ENCODE data around the gene KANK3.
"Not testable (repeated sequence)": the region's sequence is repeated elsewhere in the genome, so short reads cannot be mapped to it uniquely, and the experiment has no call there.

Gene KANK3

DNA sequence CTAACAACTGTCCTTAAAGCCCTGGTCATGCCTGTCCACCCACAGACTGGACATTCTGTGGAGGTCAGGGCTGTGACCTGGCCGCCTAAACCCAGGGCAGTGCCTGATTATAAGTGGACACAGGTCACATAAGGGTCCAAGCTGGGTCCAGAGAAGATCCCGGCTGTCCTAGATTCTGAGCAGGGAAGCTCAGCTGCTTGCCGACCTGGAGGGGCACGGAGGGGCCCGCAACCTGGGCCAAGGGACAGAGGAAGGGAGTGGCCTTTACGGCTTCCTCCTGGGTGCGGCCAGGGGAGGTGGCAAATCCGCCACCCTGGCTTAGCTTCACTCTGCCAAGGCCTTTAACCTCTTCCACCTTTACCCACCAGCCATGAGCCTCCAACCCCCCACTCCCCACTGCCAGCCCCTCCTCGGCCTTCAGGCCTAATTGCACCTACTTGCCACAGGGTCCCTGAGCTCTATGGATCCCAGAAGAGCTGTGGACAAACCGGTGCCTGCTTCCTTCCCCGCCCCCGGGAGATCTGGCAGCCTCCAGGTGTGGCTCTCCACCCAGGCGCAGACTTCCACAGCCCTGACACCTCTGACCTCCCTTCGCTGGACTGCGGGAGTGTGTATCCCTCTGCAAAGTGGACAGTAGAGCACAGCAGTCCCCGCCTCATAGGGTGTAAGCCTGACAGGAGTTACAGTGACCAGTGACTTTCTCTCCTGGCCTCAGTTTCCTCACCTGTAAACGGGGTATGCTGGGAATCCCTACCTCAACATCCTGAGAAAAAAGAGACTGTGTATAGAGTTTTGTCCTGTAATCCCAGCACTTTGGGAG, 36.6 kb downstream of the KANK3 start:
- intact Hi-C loops (cut with DNase I; ENCODE audit: low total_unique reads): no loop called here
- DNase-seq: peak in 1 of 2 donors; percentile 64
- H3K4me3 ChIP-seq: no peak overlapping the region
- H3K27ac ChIP-seq: no peak overlapping the region
- H3K9me3 ChIP-seq: no peaks in the 10 kb centered on the region
- H3K27me3 ChIP-seq: no peaks in the 10 kb centered on the region
- TF ChIP-seq, protein P1, sequence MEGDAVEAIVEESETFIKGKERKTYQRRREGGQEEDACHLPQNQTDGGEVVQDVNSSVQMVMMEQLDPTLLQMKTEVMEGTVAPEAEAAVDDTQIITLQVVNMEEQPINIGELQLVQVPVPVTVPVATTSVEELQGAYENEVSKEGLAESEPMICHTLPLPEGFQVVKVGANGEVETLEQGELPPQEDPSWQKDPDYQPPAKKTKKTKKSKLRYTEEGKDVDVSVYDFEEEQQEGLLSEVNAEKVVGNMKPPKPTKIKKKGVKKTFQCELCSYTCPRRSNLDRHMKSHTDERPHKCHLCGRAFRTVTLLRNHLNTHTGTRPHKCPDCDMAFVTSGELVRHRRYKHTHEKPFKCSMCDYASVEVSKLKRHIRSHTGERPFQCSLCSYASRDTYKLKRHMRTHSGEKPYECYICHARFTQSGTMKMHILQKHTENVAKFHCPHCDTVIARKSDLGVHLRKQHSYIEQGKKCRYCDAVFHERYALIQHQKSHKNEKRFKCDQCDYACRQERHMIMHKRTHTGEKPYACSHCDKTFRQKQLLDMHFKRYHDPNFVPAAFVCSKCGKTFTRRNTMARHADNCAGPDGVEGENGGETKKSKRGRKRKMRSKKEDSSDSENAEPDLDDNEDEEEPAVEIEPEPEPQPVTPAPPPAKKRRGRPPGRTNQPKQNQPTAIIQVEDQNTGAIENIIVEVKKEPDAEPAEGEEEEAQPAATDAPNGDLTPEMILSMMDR (IDR thresholded peaks at IDR 0.05): no peak
- H3K4me1 ChIP-seq: peaks cover 0 to 25% (median 18%) of the 10 kb centered on the region in 4 donors
- H3K36me3 ChIP-seq: peaks cover 15 to 46% (median 21%) of the 10 kb centered on the region in 3 donors

DNA sequence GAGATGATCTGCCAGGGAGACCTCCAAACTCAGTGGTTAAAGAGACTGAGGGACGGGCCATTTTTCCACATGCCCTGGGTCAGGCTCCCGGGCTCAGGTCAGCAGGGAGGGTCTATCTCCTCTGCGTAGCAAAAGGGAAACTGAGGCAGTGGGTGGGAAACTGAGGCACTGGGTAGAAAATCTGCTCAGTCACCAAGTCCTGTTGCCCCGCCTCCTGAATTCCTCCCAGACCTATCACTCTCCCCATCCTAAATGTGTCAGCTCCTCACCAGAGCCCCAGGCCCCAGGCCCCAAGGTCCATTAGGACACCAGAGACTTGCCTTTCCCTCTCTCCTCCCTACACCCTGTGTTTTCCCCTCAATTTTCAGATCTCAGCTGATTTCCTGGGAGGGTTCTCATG, 37.3 kb downstream of the KANK3 start:
- Histone ChIP-seq H3K9me3 (no peaks in the 10 kb centered on the region), H3K27ac (no peak overlapping the region), H3K4me1 (peaks cover 0 to 25% (median 18%) of the 10 kb centered on the region in 4 donors), H3K4me3 (no peak overlapping the region), H3K27me3 (no peaks in the 10 kb centered on the region), H3K36me3 (peaks cover 9 to 39% (median 15%) of the 10 kb centered on the region in 3 donors)
- TF ChIP-seq, protein P1 (IDR thresholded peaks at IDR 0.05): no peak
- intact Hi-C loops (cut with DNase I; ENCODE audit: low total_unique reads): no loop called here
- peak in 1 of 2 donors; percentile 28 for DNase-seq

DNA sequence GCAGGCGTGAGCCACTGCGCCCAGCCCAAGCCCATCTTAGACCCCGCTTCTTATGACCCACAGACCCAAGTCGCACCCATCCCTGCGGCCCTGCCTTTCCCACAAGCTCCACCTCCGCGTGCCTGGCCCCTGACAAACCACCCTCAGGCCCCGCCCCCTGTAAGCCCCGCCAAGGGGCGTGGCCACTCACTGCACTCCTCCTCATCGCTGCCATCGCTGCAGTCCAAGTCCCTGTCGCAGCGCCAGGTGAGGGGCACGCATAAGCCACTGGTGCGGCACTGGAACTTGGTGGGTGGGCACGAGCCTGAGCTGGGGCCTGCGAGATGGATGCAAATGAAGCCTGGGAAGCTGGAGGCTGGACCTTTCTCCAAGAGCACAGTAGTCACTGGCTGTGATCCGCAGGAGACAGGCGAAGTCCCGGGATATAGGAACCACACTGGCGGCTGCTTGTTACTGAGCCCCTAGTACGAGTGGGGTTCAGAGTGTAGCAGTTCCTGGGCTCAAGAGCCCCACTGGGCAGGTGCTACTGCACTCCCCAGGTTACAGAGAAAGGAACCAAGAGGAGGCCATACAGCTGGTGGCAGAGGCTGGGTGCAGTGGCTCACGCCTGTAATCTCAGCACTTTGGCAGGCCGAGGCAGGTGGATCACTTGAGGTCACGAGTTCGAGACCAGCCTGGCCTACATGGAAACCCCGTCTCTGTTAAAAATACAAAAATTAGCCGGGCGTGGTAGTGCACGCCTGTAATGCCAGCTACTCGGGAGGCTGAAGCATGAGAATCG, 38.0 kb downstream of the KANK3 start:
- TF ChIP-seq, protein P1 (IDR thresholded peaks at IDR 0.05): no peak
- H3K27me3 ChIP-seq: no peaks in the 10 kb centered on the region
- intact Hi-C loops (cut with DNase I; ENCODE audit: low total_unique reads): no loop called here
- peak in 1 of 2 donors; percentile 62 for DNase-seq
- no peaks in the 10 kb centered on the region for H3K9me3 ChIP-seq
- peaks cover 0 to 25% (median 18%) of the 10 kb centered on the region in 4 donors for H3K4me1 ChIP-seq
- H3K27ac ChIP-seq: no peak overlapping the region
- H3K36me3 ChIP-seq: peaks cover 3 to 32% (median 7%) of the 10 kb centered on the region in 3 donors
- H3K4me3 ChIP-seq: no peak overlapping the region

DNA sequence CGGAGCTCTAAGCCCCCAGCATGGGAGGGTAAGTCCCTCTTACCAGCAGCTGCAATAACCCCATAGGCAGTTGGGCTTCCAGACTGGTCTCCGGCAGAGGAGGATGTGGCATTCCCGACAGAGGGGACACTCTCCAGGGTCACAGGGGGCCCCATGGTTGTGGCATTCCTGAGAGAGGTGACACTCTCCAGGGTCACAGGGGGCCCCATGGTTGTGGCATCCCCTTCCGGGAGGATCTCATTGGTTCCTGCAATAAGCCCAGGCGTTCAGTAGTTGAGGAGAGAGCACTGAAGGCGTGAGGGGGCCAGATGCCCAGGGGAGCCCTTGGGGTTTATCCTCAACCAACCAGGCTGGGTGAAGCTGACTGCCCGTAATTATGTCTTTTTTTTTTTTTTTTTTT, 40.3 kb downstream of the KANK3 start:
- Histone ChIP-seq H3K36me3 (peaks cover 0 to 23% (median 0%) of the 10 kb centered on the region in 3 donors), H3K4me1 (peaks cover 0 to 7% (median 5%) of the 10 kb centered on the region in 4 donors), H3K9me3 (no peaks in the 10 kb centered on the region), H3K27me3 (no peaks in the 10 kb centered on the region), H3K4me3 (no peak overlapping the region), H3K27ac (no peak overlapping the region)
- intact Hi-C loops (cut with DNase I; ENCODE audit: low total_unique reads): no loop called here
- TF ChIP-seq, protein P1 (IDR thresholded peaks at IDR 0.05): no peak
- peak in 1 of 2 donors; percentile 17 for DNase-seq

DNA sequence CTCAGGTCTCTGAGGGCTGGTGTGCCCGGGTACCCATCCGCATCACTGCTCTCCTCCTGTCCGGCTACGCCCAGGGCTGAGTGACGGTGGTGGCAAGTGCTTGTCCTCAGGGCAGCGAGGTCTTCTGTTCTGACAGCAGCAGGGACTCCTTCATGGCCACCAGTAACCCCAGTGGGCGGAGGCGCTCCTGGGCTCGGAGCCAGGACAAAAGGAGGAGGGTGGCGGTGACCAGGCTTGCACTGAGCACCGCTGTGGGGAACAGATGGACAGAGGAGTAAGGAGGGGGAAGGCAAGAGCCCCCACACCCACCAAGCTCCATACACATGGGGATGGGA, 40.7 kb downstream of the KANK3 start:
- intact Hi-C loops (cut with DNase I; ENCODE audit: low total_unique reads): no loop called here
- Histone ChIP-seq H3K27ac (no peak overlapping the region), H3K4me1 (peaks cover 0 to 3% (median 2%) of the 10 kb centered on the region in 4 donors), H3K36me3 (peaks cover 0 to 23% (median 0%) of the 10 kb centered on the region in 3 donors), H3K9me3 (no peaks in the 10 kb centered on the region), H3K4me3 (no peak overlapping the region), H3K27me3 (no peaks in the 10 kb centered on the region)
- peak in 1 of 2 donors; percentile 66 for DNase-seq
- TF ChIP-seq, protein P1 (IDR thresholded peaks at IDR 0.05): no peak

DNA sequence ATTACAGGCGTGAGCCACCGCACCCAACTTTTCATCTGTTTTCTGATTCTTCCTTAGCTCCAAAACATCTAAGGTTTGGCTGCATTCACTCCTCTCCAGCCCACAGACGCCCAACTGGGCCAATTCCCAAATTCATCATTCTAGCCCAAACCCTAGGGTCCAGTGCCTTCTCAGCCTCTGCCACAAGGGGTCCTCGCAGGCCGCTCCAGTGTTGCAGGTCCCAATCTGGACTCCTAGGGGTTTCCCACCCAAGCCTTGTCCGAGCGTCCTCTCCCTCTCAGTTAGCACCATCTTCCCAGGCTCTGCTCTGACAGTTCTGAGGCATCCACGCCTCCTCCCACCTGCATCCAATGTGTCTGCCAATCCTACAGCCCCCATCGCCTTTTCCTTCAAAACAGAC, 51.7 kb downstream of the KANK3 start:
- DNase-seq; H3K4me3 ChIP-seq; H3K9me3 ChIP-seq; H3K27ac ChIP-seq; H3K36me3 ChIP-seq; intact Hi-C loops (cut with DNase I; ENCODE audit: low total_unique reads); H3K4me1 ChIP-seq; H3K27me3 ChIP-seq: not testable (repeated sequence)

DNA sequence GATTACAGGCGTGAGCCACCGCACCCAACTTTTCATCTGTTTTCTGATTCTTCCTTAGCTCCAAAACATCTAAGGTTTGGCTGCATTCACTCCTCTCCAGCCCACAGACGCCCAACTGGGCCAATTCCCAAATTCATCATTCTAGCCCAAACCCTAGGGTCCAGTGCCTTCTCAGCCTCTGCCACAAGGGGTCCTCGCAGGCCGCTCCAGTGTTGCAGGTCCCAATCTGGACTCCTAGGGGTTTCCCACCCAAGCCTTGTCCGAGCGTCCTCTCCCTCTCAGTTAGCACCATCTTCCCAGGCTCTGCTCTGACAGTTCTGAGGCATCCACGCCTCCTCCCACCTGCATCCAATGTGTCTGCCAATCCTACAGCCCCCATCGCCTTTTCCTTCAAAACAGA, 66.6 kb downstream of the KANK3 start:
- H3K4me1 ChIP-seq; intact Hi-C loops (cut with DNase I; ENCODE audit: low total_unique reads); H3K36me3 ChIP-seq; H3K9me3 ChIP-seq; H3K27me3 ChIP-seq; H3K4me3 ChIP-seq; DNase-seq; H3K27ac ChIP-seq: not testable (repeated sequence)

Measured in tibial artery (tissue), 4 donors.